ENCODE data around the gene APOBEC3H. TPM values are rescaled to one million over a fixed set of nuclear protein-coding genes. Genes with fewer than 3 reads are reported as not detected.
"Not testable (repeated sequence)": the region's sequence is repeated elsewhere in the genome, so short reads cannot be mapped to it uniquely, and the experiment has no call there.

Gene APOBEC3H
- total RNA-seq, 1 donor from 2014 or later = not detected

DNA sequence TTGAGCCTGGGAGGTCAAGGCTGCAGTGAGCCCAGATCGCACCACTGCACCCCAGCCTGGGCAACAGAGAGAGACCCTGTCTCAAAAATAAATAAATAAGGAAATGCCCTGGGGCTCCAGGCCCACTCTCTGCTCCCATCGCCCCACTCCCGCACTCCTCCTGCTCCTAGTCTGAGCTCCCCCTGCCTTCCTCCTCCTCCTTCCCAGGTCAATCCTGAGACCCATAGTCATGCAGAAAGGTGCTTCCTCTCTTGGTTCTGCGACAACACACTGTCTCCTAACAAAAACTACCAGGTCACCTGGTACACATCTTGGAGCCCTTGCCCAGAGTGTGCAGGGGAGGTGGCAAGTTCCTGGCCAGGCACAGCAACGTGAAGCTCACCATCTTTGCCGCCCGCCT, 26.9 kb upstream of the APOBEC3H start:
- H3K4me3 ChIP-seq (ENCODE audit: low read depth, low read length) = no peak overlapping the region
- no peak for DNase-seq (ENCODE audit: low read depth)
- TF ChIP-seq, protein P1, sequence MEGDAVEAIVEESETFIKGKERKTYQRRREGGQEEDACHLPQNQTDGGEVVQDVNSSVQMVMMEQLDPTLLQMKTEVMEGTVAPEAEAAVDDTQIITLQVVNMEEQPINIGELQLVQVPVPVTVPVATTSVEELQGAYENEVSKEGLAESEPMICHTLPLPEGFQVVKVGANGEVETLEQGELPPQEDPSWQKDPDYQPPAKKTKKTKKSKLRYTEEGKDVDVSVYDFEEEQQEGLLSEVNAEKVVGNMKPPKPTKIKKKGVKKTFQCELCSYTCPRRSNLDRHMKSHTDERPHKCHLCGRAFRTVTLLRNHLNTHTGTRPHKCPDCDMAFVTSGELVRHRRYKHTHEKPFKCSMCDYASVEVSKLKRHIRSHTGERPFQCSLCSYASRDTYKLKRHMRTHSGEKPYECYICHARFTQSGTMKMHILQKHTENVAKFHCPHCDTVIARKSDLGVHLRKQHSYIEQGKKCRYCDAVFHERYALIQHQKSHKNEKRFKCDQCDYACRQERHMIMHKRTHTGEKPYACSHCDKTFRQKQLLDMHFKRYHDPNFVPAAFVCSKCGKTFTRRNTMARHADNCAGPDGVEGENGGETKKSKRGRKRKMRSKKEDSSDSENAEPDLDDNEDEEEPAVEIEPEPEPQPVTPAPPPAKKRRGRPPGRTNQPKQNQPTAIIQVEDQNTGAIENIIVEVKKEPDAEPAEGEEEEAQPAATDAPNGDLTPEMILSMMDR (conservative IDR thresholded peaks at IDR 0.05; ENCODE audit: low read depth, low read length) = no peak

DNA sequence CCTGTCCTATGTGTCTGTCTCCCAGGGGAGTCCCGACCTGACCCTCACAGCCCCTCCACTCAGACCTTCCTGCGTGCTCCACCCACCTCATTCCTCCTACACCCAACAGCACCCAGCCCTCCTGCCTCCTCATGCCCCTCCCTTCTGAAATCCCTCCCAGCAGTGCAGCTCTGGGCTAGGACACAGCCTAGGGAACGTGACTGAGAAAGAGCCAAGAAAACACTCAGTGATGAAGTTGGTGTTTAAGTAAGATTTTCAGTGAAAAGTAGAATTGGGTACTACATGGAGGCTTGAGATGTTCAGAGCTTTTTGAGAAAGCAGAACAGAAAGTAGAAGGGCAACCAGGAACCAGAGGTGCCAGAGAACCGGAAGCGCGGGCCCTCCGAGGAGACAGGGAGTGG, 24.5 kb upstream of the APOBEC3H start:
- not testable (repeated sequence) for DNase-seq (ENCODE audit: low read depth); H3K4me3 ChIP-seq (ENCODE audit: low read depth, low read length)

DNA sequence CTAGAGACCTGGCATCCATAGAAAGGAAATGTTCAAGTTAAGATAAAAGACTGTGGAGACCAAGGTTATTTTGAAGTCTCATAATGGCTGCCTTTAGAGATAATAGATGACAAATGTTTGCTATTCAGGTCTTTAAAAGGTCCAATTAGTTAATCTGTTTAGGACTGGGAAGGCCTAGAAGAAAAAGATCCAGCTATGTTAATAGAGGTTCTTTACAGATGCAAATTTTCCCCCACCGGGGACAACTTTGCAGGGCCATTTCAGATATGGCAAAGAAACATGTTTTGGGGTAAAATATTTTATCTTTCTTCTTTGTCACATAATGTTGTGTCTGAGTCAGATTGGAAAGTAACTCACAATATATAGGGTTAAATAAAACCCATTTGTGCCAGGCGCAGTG, 23.1 kb upstream of the APOBEC3H start:
- TF ChIP-seq, protein P1 (conservative IDR thresholded peaks at IDR 0.05; ENCODE audit: low read depth, low read length) = no peak
- no peak for DNase-seq (ENCODE audit: low read depth)
- no peak overlapping the region for H3K4me3 ChIP-seq (ENCODE audit: low read depth, low read length)

DNA sequence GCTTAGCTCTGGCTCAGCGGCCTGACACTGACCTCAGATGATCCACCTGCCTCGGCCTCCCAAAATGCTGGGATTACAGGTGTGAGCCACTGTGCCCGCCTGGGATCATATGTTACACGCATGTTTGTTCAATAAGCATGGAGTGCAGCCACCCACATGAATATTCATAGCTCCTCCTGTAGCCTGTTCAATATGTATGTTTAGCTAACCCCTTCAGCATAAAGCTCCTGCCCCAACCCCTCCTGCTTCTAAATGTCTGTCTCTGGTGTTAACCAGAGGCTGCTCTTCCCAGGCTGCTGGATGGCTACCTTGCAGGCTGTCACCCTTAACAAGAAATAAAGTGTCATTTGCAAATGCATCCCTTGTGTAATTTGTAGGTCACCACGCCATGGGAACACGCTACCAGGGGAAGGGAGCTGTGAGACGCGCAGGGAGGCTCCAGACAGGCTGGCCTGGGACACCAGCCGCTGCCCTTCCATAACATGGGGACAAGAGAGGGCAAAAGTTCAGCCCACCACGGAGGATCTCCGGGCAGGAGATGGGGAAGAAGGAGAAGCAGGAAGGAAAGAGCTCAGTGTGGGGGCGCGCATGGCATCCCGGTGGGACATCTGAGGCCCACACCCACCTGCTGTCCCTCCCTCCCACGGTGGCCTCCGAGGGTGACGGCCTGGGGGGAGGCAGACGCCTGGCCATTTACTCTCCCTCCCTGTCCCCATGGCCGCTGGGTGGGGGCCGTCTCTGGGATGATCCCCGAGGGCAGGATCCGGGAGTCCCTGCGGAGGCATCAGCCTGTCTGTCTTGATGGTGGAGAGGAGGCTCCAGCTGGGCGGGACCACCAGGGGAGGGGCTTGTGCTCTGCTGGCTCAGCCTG, 20.7 kb upstream of the APOBEC3H start:
- not testable (repeated sequence) for DNase-seq (ENCODE audit: low read depth); H3K4me3 ChIP-seq (ENCODE audit: low read depth, low read length)

DNA sequence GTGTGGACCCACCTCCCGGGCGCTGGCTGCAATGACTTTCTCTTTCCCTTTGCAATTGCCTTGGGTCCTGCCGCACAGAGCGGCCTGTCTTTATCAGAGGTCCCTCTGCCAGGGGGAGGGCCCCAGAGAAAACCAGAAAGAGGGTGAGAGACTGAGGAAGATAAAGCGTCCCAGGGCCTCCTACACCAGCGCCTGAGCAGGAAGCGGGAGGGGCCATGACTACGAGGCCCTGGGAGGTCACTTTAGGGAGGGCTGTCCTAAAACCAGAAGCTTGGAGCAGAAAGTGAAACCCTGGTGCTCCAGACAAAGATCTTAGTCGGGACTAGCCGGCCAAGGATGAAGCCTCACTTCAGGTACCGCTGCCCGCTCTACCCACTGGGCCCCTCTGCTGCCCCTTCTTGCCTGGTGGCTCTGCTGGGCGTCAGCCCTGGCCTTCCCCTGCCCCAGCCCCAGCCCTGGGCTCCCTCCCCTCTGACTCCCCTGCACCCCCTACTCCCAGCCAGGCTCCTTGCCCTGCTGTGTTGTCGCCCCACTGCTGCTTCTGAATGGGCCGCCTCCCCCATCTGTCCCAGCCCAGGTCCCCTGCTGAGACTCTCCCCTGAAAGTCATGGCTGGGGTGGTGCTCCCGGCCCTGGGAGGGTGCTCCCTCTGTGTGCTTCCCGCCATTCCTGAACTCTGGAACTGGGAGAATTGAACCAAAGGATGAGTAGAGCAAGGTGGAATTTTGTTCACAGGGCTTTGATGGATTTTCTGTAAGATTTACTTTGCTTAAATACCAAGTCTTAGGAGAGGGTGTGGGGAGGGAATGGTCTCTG, 19.8 kb upstream of the APOBEC3H start, which contains the start of gene APOBEC3G:
APOBEC3G (plus strand) TSS at position 250 of the 815 bp plus-strand sequence; CDS start at position 337, 87 bp downstream.
- peak within 1 kb of the TSS; percentile 50 for H3K4me3 ChIP-seq (ENCODE audit: low read depth, low read length)
- not testable (repeated sequence) for DNase-seq (ENCODE audit: low read depth)

DNA sequence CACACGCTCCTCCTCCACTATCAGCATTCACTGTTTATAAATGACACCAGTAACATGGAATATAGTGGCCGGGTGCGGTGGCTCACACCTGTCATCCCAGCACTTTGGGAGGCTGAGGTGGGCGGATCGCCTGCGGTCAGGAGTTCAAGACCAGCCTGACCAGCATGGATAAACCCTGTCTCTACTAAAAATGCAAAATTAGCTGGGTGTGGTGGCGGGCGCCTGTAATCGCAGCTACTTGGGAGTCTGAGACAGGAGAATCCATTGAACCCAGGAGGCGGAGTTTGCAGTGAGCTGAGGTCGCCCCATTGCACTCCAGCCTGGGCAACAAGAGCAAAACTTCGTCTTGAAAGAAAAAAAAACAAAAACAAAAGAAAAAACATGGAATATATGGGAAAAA, 19.1 kb upstream of the APOBEC3H start:
- H3K4me3 ChIP-seq (ENCODE audit: low read depth, low read length); DNase-seq (ENCODE audit: low read depth): not testable (repeated sequence)

DNA sequence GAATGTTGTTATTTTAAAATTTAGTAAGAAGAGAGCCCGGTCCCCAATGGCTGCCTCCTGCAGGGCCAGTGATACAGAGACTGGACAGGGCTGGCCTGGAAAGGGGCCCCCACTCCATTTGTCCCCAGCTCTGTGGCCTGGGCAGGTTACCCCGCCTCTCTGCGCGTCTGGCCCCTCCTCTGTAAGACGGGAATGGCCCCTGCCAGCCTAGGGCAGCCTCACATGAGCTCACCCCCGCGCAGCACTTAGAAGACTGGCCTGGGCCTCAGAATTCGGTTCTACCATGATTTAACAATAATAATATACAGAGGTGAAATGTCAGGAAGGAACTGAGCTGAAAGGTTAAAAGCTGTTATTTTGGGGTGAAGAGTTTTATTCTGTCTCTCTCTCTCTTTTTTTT, 18.7 kb upstream of the APOBEC3H start:
- H3K4me3 ChIP-seq (ENCODE audit: low read depth, low read length) = no peak overlapping the region
- DNase-seq (ENCODE audit: low read depth) = no peak
- TF ChIP-seq, protein P1 (conservative IDR thresholded peaks at IDR 0.05; ENCODE audit: low read depth, low read length) = no peak

DNA sequence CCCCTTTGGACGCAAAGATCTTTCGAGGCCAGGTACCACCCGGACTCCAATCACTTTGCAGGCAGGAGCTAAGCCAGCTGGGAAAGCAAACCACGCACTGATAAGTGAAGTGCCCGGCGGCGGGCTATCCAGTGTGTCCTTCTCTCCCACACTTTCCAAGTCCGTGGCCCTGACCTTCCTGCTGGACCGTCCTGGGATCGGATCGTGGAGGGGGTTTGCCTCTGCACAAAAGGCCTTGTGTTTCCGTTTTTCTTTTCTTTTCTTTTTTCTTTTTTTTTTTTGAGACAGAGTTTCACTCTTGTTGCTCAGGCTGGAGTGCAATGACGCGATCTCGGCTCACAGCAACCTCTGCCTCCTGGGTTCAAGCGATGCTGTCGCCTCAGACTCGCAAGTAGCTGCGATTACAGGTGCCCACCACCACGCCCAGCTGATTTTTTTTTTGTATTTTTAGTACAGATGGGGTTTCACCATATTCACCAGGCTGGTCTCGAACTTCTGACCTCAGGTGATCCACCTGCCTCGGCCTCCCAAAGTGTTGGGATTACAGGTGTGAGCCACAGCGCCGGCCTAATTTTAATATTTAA, 17.9 kb upstream of the APOBEC3H start:
- DNase-seq (ENCODE audit: low read depth); H3K4me3 ChIP-seq (ENCODE audit: low read depth, low read length): not testable (repeated sequence)

DNA sequence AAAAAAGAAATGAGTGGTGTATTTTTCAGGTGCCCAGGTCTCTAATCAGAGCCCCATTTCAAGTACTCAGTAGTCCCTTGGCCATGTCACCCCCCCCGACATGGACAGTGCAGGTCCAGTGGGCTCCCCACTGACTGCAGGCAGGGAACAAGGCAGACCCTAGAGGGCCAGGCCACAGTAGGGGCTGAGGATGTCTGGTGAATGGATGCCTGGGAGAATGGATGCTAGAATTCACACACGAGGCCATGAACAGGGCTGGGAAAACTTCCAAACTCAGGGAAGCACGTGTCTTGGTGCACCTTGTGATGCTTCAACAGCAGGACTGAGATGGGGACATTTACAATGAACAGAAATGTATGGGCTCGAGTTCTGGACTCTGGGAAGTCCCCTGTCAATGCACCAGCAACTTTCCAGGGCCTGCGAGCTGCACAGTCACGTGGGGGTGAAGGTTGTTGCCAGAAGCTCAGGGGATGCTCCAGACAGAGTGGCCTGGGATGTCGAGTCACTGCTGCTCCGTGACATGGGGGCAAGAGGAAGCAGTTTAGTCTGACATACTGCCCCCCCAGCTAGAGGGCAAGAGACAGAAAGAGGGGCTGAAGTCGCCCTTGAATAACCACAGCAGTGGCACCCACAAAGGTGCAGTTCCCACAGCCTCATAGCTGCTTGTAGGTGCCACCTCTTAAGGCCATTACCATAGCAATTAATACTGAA, 16.8 kb upstream of the APOBEC3H start:
- H3K4me3 ChIP-seq (ENCODE audit: low read depth, low read length) = no peak overlapping the region
- TF ChIP-seq, protein P1 (conservative IDR thresholded peaks at IDR 0.05; ENCODE audit: low read depth, low read length) = no peak
- no peak for DNase-seq (ENCODE audit: low read depth)
